Glomerular endothelial cell (primary cell): Measurements from ENCODE around the gene EHMT1. TPM values are rescaled to one million over a fixed set of nuclear protein-coding genes. Genes with fewer than 3 reads are reported as not detected.

ENCODE experiments used
- DNase-seq: peaks from one replicate; pipeline ENCODE4 v3.0.0-alpha.2; 2011; ENCODE audit warnings: low read depth, low spot score; ENCODE audit errors: extremely low read depth
- total RNA-seq: library from RNA; depleted of rRNA; stranded (reverse); fragments of >200 nt; gene quantifications from 2 replicates; pipeline ENCODE4 v1.2.3, GENCODE V29; 2015

EHMT1 gene
- total RNA-seq, 1 donor from 2014 or later, result 96.9 TPM

DNA sequence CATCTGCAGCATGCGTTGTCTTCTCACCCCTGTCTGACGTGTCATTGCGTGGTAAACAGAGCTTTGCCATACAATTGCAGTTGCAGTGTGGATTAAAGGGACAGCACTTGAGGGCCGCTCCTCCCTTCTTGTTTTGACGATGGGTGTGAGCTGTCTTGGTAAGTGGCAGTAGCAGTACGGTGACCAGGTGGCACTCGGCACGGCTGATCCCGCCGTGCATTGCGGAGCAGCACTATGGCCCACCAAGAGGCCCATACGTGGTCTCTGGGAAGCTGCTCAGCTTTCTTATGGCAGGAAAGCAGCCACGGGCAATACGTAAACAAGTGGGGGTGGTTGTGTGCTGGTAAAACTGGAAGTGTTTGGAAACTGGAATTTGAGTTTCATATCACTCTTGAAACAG is 25.1 kb downstream of the EHMT1 start:
- DNase-seq, result no peak

DNA sequence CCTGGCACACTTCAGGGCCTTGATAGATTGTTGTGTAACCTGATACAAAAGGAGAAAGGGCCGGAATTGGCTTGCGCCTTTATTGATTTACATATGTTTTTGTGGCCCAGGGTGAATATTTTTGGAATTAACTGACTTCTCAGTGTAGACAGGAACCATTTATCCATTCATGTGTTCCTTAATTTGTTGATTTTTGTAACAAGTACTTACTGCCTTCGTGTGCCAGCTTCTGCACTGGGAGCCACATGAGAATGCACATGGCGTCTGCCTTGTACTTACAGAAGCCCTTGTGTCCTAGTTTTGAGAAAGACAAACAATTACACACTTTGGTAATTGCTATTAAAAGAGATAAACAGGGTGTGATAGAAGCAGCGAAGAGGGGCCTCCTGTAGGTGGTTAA is 26.4 kb downstream of the EHMT1 start:
- DNase-seq, result no peak

DNA sequence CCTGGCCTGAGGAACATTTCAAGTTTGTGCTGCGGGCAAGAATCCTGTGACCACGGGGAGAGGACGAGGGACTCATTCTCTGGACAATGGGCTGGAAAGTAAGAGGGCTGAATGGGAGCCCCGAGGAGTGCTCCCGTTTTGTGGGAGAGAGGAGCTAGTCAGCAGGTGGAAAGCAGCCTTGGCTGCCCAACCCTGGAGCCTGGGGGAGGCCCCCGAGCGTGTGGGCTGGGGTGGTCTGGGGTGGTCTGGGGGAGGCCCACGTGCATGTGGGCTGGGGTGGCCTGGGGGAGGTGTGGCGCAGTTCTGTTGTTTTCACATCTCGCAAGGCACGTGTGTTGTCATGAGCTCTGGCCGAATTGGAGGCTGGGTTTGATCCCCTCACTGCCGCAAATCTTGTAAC is 27.5 kb downstream of the EHMT1 start:
- no peak for DNase-seq

DNA sequence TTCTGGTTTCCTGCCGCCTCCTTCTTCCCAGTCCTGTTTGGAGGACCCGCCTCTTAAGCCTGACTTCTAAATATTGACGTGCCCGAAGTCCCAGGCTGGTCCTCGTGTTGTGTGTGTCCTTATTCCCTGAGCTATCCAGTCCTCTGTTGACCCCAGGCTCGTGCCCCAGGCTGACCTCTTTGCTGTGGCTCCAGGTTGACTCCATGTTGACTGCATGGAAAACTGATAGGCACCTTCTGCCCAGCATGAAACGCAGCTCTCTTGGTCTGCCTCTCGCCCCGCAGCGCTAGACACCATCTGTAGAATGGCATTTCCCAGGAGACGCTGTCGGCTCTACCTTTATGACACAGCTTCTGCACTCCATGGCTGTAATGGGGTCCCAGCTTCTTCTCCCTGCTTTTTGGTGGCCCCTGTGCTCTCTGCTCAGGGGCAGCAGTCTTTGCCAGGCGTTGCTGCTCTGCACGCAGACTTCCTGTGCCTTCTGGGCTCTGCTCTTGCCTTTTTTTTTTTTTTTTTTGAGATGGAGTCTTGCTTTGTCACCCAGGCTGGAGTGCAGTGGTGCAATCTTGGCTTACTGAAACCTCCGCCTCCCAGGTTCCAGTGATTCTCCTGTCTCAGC is 28.4 kb downstream of the EHMT1 start:
- no peak for DNase-seq

GRCh38 chr9:137648396-137648795 is 29.6 kb downstream of the EHMT1 start:
- DNase-seq, result no peak

DNA sequence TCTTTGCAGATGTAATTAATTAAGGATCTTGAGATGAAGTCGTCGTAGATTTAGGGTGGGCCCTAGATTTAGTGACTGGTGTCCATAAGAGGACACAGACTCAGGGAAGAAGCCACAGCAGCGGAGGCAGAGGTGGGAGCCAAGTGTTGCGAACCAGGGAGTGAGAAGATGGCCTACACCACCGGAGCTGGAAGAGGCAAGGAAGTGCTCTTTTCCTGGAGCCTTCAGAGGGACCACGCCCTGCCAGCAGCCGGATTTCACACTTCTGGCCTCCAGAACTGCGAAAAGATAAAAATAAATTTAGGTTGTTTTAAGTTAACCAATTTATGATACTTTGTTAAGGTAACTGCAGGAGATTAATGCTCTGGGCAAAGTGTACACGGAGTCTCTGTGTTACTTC is 30.7 kb downstream of the EHMT1 start:
- DNase-seq, result no peak

- no peak for DNase-seq
Observed at GRCh38 chr9:137650259-137650658, 31.5 kb downstream of the EHMT1 start.

GRCh38 chr9:137650779-137651178 is 32.0 kb downstream of the EHMT1 start:
- no peak for DNase-seq

- no peak for DNase-seq
Observed at GRCh38 chr9:137656416-137656815, 37.6 kb downstream of the EHMT1 start.

DNA sequence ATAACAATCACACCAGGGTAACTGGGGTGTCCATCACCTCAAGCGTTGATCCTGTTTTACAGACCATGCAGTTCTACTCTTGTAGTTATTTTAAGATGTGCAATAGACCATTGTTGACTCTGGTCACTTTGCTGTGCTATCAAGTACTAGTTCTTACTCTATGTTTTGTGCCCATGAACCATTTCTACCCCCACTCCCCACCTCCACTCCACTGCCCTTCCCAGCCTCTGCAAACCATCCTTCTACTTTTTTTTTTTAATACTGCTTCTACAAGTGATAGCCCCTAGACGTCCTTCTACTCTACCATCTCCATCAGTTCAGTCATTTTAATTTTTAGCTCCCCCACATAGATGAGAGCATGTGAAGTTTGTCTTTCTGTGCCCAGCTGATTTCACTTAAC is 38.8 kb downstream of the EHMT1 start:
- DNase-seq, result no peak

DNA sequence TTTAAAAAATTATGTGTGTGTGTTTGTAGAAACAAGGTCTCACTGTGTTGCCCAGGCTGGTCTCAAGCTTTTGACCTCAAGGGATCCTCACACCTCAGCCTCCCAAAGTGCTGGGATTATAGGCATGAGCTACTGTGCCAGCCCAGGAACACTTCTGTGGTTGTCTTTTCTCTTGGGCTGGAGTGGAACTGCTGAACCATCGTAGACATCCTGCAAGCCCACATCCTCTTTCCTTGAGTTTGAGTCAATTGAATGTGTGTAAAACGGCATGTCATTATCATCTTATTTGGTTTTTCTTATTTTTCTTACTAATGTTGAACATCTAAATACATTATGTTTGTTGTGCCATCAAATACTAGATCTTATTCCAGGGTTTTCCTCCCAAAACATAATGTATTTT is 40.0 kb downstream of the EHMT1 start:
- DNase-seq, result no peak

DNA sequence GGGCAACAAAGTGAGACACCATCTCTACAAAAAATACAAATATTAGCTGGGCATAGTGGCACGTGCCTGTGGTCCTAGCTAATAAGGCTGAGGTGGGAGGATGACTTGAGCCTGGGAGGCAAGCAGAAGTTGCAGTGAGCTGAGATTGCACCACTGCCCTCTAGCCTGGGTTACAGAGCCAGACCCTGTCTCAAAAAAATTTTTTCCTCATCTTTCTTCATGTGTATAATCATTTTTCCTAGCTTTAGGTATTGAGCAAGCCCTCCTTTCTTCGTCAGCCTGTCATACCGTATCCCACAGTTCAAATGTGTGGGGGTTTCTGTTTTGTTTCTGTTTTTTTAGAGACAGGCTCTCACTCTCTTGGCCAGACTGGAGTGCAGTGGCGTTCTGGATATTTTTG is 41.3 kb downstream of the EHMT1 start:
- no peak for DNase-seq

DNA sequence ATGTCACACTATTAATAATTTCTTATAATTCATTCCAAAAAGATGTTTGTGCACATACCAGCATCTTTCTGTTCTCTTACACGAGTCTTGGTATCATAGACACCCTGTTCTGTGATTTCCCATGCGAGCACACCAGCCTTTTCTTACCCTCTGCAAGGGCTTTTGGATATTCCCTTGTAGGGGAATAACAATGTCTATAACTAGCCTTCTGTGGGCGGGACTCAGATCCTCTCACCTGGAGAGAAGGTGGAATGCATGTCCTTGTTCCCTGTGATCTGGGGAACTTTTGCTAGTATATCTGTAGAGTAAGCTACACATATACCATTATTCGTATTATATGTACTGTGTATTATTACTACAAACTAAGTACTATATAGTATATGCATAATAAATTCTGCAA is 44.8 kb downstream of the EHMT1 start:
- DNase-seq, result no peak

GRCh38 chr9:137664676-137665075 is 45.9 kb downstream of the EHMT1 start:
- no peak for DNase-seq

- DNase-seq, result no peak
Observed at GRCh38 chr9:137665226-137665625, 46.4 kb downstream of the EHMT1 start.

DNA sequence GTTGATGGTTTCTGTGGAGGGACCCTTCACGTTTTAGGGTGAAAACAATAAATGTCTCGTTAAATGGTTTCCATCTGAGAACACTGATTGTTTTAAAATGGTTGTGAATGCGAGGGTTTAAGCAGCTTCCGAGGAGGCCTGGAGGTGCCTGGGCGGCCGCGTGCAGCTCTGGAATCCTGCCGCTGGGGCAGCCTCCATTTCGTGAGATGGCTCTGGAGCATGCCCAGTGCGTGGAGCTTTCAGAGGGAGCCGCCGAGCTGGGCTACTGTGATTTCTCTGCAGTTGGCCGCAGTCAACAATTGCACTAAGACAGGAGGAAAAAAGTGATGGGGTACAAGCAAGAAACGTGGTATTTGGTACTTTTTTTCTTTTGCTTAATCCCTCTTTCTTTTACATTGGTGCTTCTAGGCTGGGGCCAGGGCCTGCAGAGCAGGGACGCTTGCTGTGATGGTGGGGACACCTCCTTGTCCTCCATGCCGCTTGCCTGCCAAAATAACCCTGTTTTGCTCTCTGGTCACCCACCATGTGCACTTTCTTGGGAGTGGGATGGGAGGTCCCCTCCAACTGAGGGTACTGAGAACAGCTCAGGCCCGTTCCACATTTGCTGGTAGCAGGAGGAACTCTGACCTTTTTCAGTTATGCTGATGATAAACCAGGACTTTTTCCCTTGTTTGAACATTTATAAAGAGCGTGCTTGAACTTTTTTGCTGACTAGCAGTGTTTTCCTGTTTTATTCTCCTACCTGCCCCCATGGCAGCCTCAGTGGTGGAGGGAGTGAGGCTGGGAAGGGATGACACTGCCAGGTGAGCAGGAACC is 47.1 kb downstream of the EHMT1 start:
- no peak for DNase-seq

GRCh38 chr9:137666513-137666822 is 47.7 kb downstream of the EHMT1 start:
- DNase-seq, result no peak

GRCh38 chr9:137666955-137667670 is 48.3 kb downstream of the EHMT1 start:
- no peak for DNase-seq

DNA sequence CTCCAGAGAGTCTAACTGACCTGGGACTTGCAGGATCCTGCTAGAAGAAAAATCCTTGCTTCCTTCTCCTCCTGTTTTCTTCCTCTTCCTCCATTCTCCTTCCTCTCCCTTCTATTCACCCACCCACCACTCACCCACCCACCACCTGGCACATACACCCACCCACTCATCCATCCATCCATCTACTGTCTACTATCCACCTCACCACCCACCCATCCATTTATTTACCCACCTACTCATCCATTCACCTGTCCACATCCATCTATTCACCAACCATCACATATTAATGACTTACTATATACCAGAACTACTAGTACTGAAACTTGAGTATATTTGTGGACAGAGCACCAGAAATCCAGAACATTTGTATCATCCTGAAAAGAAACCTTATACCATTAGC is 49.4 kb downstream of the EHMT1 start:
- no peak for DNase-seq

DNA sequence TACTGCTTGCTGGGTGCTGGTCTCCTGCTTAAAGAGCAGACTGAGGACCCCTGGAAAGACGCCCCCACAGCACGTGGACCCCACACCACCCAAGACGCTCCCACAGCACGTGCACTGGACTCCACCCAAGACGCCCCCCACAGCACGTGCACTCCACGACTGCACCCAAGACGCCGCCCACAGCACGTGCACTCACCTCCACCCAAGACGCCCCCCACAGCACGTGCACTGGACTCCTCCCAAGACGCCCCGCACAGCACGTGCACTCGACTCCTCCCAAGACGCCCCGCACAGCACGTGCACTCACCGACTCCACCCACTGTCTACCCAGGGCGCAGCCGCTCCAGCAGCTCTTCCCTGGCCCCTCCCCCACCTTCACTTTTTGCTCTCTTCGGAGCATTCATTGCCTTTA is 50.5 kb downstream of the EHMT1 start:
- no peak for DNase-seq

- DNase-seq, result no peak
Observed at GRCh38 chr9:137670391-137671195, 51.8 kb downstream of the EHMT1 start.
